ENCODE results near the gene FBXW5. TPM values are rescaled to one million over a fixed set of nuclear protein-coding genes. Genes with fewer than 3 reads are reported as not detected.

The FBXW5 gene
- total RNA-seq, 4 donors from 2014 or later = 101 to 166 (median 142) TPM

DNA sequence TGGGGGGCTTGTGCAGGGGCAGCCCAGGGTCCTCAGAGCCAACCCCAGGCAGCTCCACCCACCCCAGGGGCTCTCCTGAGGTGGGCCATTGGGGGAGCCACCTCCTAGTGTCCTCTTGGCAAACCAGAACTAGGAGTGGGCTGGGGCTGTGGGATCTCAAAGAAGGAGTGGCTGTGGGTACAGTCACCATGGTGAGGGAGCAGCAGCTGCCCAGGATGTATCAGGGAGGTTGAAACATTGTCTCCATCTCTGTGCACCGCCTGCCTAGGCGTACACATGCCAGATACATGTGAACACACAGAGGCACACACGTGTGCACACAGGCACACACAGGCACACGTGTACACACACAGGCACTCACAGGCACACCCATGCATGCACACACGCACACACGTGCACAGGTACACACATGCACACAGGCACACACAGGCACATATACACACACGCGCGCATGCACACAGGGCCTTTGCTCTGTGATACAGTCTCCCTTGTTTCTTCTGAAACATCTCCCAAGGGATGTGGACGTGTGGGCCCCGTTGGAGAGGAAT, 18.2 kb upstream of the FBXW5 start:
- no peaks in the 10 kb centered on the region for H3K36me3 ChIP-seq

DNA sequence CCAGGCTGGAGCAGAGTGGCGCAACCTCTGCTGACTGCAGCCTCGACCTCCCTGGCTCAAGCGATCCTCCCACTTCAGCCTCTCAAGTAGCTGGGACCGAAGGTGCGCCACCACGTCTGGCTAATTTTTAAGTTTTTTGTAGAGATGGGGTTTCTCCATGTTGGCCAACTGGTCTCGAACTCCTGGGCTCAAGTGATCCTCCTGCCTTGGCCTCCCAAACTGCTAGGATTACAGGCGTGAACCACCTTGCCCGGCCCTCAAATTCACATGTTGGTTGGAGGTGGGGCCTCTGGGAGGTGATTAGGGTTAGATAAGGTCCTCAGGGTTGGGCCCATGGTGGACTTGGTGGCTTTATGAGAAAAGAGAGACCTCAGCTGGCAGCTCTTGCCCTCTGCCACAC, 17.6 kb upstream of the FBXW5 start:
- no peak for DNase-seq (ENCODE audit: low spot score in 2 of 2)
- no peaks in the 10 kb centered on the region for H3K9me3 ChIP-seq
- H3K4me1 ChIP-seq = peaks cover 41% of the 10 kb centered on the region
- no peak overlapping the region for H3K27ac ChIP-seq
- over 99% methylated on average over 9 of the region's 9 CpGs for WGBS
- H3K36me3 ChIP-seq = no peaks in the 10 kb centered on the region
- no peaks in the 10 kb centered on the region for H3K27me3 ChIP-seq
- TF ChIP-seq POLR2A (IDR thresholded peaks at IDR 0.05) (no peak), POLR2AphosphoS5 (IDR thresholded peaks at IDR 0.05) (no peak), EP300 (IDR thresholded peaks at IDR 0.05) (no peak)
- TF ChIP-seq, protein P1, sequence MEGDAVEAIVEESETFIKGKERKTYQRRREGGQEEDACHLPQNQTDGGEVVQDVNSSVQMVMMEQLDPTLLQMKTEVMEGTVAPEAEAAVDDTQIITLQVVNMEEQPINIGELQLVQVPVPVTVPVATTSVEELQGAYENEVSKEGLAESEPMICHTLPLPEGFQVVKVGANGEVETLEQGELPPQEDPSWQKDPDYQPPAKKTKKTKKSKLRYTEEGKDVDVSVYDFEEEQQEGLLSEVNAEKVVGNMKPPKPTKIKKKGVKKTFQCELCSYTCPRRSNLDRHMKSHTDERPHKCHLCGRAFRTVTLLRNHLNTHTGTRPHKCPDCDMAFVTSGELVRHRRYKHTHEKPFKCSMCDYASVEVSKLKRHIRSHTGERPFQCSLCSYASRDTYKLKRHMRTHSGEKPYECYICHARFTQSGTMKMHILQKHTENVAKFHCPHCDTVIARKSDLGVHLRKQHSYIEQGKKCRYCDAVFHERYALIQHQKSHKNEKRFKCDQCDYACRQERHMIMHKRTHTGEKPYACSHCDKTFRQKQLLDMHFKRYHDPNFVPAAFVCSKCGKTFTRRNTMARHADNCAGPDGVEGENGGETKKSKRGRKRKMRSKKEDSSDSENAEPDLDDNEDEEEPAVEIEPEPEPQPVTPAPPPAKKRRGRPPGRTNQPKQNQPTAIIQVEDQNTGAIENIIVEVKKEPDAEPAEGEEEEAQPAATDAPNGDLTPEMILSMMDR (IDR thresholded peaks at IDR 0.05) = no peak
- no peak overlapping the region for H3K4me3 ChIP-seq

More for the DNA sequence above, 18.2 kb upstream of the FBXW5 start:
- no peak overlapping the region for H3K27ac ChIP-seq
- 84% methylated on average over 9 of the region's 11 CpGs for WGBS
- TF ChIP-seq, protein P1 (IDR thresholded peaks at IDR 0.05) = no peak
- TF ChIP-seq POLR2A (IDR thresholded peaks at IDR 0.05) = no peak
- TF ChIP-seq POLR2AphosphoS5 (IDR thresholded peaks at IDR 0.05) = no peak
- TF ChIP-seq EP300 (IDR thresholded peaks at IDR 0.05) = no peak
- no peaks in the 10 kb centered on the region for H3K27me3 ChIP-seq
- H3K4me1 ChIP-seq = peaks cover 41% of the 10 kb centered on the region
- no peak overlapping the region for H3K4me3 ChIP-seq
- DNase-seq (ENCODE audit: low spot score in 2 of 2) = no peak
- H3K9me3 ChIP-seq = no peaks in the 10 kb centered on the region

DNA sequence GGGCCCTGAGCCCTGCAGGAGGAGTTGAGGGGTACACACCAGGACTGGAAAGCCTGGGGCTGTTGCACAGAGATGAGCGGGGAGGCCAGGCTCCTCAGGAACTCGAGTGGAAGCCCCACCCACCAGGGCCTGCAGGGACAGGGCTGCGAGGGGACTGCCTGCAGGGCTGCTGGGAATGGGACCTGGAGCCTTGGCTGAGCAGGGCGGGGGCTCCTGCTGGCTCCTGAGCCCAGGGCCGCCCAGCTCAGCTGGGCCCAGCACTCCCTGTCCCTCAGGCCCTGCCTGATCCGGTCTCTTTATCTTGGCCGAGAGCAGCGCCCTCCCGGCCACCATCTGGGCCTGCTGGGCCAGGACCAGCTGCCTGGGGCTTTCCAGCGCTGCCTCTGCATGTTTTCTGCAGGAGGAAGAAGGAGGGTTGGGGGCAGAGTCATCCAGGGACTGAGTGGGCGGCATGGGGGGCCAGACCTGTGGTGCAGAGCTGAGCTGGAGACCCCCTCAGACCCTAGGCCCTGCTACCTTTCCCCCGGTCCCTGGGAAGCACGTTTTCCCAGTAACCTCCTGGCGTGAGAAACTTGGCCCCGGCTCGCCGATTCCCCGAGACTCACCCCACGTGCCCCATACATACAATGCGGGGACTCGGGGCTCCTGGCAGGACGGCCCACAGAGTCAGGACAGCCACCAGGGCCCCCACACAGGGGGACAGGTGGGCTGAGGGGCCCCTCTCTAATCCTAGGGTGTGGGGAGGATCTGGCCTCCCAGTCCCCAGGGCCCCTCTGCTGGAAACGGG, 16.9 kb upstream of the FBXW5 start:
- Histone ChIP-seq H3K36me3 (no peaks in the 10 kb centered on the region), H3K9me3 (no peaks in the 10 kb centered on the region), H3K27me3 (no peaks in the 10 kb centered on the region), H3K4me3 (no peak overlapping the region), H3K4me1 (peaks cover 41% of the 10 kb centered on the region), H3K27ac (no peak overlapping the region)
- DNase-seq (ENCODE audit: low spot score in 2 of 2) = no peak
- no peak for TF ChIP-seq EP300 (IDR thresholded peaks at IDR 0.05)
- TF ChIP-seq, protein P1 (IDR thresholded peaks at IDR 0.05) = no peak
- no peak for TF ChIP-seq POLR2AphosphoS5 (IDR thresholded peaks at IDR 0.05)
- no peak for TF ChIP-seq POLR2A (IDR thresholded peaks at IDR 0.05)
- 42% methylated on average over 12 of the region's 23 CpGs for WGBS

DNA sequence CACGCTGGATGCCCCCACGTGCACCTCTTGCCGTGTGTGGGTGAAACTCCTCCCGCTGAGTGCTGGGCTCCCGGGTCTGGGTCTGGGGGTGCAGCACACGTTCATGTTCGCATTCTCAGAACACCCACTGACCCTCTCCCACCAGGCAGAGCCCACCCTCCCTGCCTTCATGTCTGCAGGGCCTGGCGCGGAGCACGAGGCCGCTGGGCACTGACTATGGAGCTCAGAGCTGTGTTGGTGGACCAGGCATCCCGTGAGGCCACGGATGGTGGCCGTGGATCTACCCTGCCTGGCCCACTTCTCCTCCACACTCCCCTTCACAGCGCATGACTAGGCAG, 16.4 kb upstream of the FBXW5 start:
- 70% methylated on average over 8 of the region's 15 CpGs for WGBS
- no peaks in the 10 kb centered on the region for H3K9me3 ChIP-seq
- no peak overlapping the region for H3K4me3 ChIP-seq
- no peaks in the 10 kb centered on the region for H3K27me3 ChIP-seq
- no peak for DNase-seq (ENCODE audit: low spot score in 2 of 2)
- H3K36me3 ChIP-seq = no peaks in the 10 kb centered on the region
- no peak overlapping the region for H3K27ac ChIP-seq
- H3K4me1 ChIP-seq = peaks cover 38% of the 10 kb centered on the region
- TF ChIP-seq, protein P1 (IDR thresholded peaks at IDR 0.05) = no peak
- TF ChIP-seq EP300 (IDR thresholded peaks at IDR 0.05) = no peak
- TF ChIP-seq POLR2A (IDR thresholded peaks at IDR 0.05) = no peak
- TF ChIP-seq POLR2AphosphoS5 (IDR thresholded peaks at IDR 0.05) = no peak

DNA sequence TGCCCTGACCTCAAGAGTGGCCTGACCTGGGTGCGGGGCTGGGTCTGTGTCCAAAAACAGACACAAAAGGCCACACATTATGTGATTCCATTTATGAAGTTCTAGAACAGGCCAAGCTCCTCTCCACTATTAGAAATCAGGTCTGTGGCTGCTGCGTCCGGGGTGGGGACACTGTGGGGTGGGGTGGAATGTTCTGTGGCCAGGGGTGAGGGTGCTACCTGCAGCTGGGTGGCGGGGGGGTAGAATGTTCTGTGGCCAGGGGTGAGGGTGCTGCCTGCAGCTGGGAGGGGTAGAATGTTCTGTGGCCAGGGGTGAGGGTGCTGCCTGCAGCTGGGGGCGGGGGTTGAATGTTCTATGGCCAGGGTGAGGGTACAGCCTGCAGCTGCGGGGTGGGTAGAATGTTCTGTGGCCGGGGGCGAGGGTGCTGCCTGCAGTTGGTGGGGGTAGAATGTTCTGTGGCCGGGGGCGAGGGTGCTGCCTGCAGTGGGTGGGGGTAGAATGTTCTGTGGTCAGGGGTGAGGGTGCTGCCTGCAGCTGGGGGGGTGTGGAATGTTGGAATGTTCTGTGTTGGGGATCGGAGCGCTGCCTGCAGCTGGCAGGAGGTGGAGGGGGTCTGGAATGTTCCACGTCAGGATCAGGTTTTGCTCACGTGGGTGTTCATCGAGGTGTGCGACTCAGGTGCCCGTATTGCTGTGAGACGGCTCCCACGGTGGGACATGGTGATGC, 15.8 kb upstream of the FBXW5 start:
- no peaks in the 10 kb centered on the region for H3K27me3 ChIP-seq
- no peaks in the 10 kb centered on the region for H3K9me3 ChIP-seq
- WGBS = 79% methylated on average over 13 of the region's 19 CpGs
- no peak overlapping the region for H3K27ac ChIP-seq
- TF ChIP-seq POLR2AphosphoS5 (IDR thresholded peaks at IDR 0.05) = no peak
- TF ChIP-seq, protein P1 (IDR thresholded peaks at IDR 0.05) = no peak
- TF ChIP-seq EP300 (IDR thresholded peaks at IDR 0.05) = no peak
- no peak for TF ChIP-seq POLR2A (IDR thresholded peaks at IDR 0.05)
- no peak overlapping the region for H3K4me3 ChIP-seq
- peaks cover 35% of the 10 kb centered on the region for H3K4me1 ChIP-seq
- DNase-seq (ENCODE audit: low spot score in 2 of 2) = no peak
- no peaks in the 10 kb centered on the region for H3K36me3 ChIP-seq

Data from suprapubic skin (tissue), 4 donors.